ENCODE measurements around the gene ARID1B. TPM values are rescaled to one million over a fixed set of nuclear protein-coding genes. Genes with fewer than 3 reads are reported as not detected.

The ARID1B gene
- total RNA-seq, 2 donors from 2014 or later, result 74.0 to 110 TPM

- Histone ChIP-seq H3K27me3 (ENCODE audit: control insufficient read depth, insufficient read depth, low read length, poor library complexity, severe bottlenecking) (no peaks in the 10 kb centered on the region), H3K36me3 (ENCODE audit: control insufficient read depth, insufficient read depth, low read length) (peaks cover 9% of the 10 kb centered on the region), H3K4me3 (ENCODE audit: low read length) (no peak overlapping the region), H3K9me3 (ENCODE audit: control insufficient read depth, low read length) (no peaks in the 10 kb centered on the region), H3K27ac (ENCODE audit: low read depth, low read length) (no peak overlapping the region), H3K4me1 (ENCODE audit: control insufficient read depth, insufficient read depth, low read length) (peaks cover 4% of the 10 kb centered on the region), H3K9ac (ENCODE audit: extremely low read depth, low read length, poor library complexity, severe bottlenecking) (no peak overlapping the region)
- no peaks in the 10 kb centered on the region for H3K27me3 Mint-ChIP-seq (ENCODE audit: insufficient read depth)
- no peak overlapping the region for H3K4me3 Mint-ChIP-seq
- 93 to 100% methylated on average over 3 of the region's 3 CpGs for WGBS, 2 experiments (ENCODE audit: insufficient coverage in 1 of 2, insufficient read length in 1 of 2)
- peaks cover 10% of the 10 kb centered on the region for H3K4me1 Mint-ChIP-seq
- peaks cover 12% of the 10 kb centered on the region for H3K36me3 Mint-ChIP-seq (ENCODE audit: low read depth)
- H3K27ac Mint-ChIP-seq, result no peak overlapping the region
- no peak for DNase-seq
- no peaks in the 10 kb centered on the region for H3K9me3 Mint-ChIP-seq
- no peak for TF ChIP-seq CTCF (conservative IDR thresholded peaks at IDR 0.05)
Observed at GRCh38 chr6:157119502-157120027, 342.4 kb downstream of the ARID1B start.

- no peaks in the 10 kb centered on the region for H3K9me3 ChIP-seq (ENCODE audit: control insufficient read depth, low read length)
- no peak for TF ChIP-seq CTCF (conservative IDR thresholded peaks at IDR 0.05)
- peaks cover 3% of the 10 kb centered on the region for H3K36me3 ChIP-seq (ENCODE audit: control insufficient read depth, insufficient read depth, low read length)
- Mint-ChIP-seq H3K36me3 (ENCODE audit: low read depth) (peaks cover 5% of the 10 kb centered on the region), H3K4me1 (peaks cover 10% of the 10 kb centered on the region), H3K27ac (no peak overlapping the region), H3K27me3 (ENCODE audit: insufficient read depth) (no peaks in the 10 kb centered on the region), H3K4me3 (no peak overlapping the region), H3K9me3 (no peaks in the 10 kb centered on the region)
- no peak overlapping the region for H3K9ac ChIP-seq (ENCODE audit: extremely low read depth, low read length, poor library complexity, severe bottlenecking)
- DNase-seq, result no peak
- no peak overlapping the region for H3K27ac ChIP-seq (ENCODE audit: low read depth, low read length)
- 91 to 94% methylated on average over 7 to 10 of the region's 10 CpGs for WGBS, 2 experiments (ENCODE audit: insufficient coverage in 1 of 2, insufficient read length in 1 of 2)
- H3K4me3 ChIP-seq (ENCODE audit: low read length), result no peak overlapping the region
- no peaks in the 10 kb centered on the region for H3K27me3 ChIP-seq (ENCODE audit: control insufficient read depth, insufficient read depth, low read length, poor library complexity, severe bottlenecking)
- peaks cover 4% of the 10 kb centered on the region for H3K4me1 ChIP-seq (ENCODE audit: control insufficient read depth, insufficient read depth, low read length)
Observed at GRCh38 chr6:157120534-157121232, 343.5 kb downstream of the ARID1B start.

GRCh38 chr6:157121897-157122296 is 344.7 kb downstream of the ARID1B start:
- H3K4me3 Mint-ChIP-seq, result no peak overlapping the region
- Histone ChIP-seq H3K4me1 (ENCODE audit: control insufficient read depth, insufficient read depth, low read length) (no peaks in the 10 kb centered on the region), H3K4me3 (ENCODE audit: low read length) (no peak overlapping the region), H3K9me3 (ENCODE audit: control insufficient read depth, low read length) (no peaks in the 10 kb centered on the region), H3K27ac (ENCODE audit: low read depth, low read length) (no peak overlapping the region), H3K9ac (ENCODE audit: extremely low read depth, low read length, poor library complexity, severe bottlenecking) (no peak overlapping the region), H3K27me3 (ENCODE audit: control insufficient read depth, insufficient read depth, low read length, poor library complexity, severe bottlenecking) (no peaks in the 10 kb centered on the region), H3K36me3 (ENCODE audit: control insufficient read depth, insufficient read depth, low read length) (peaks cover 3% of the 10 kb centered on the region)
- peaks cover 5% of the 10 kb centered on the region for H3K36me3 Mint-ChIP-seq (ENCODE audit: low read depth)
- TF ChIP-seq CTCF (conservative IDR thresholded peaks at IDR 0.05), result no peak
- H3K27me3 Mint-ChIP-seq (ENCODE audit: insufficient read depth), result no peaks in the 10 kb centered on the region
- 91 to 98% methylated on average over 3 to 6 of the region's 6 CpGs for WGBS, 2 experiments (ENCODE audit: insufficient coverage in 1 of 2, insufficient read length in 1 of 2)
- DNase-seq, result no peak
- H3K4me1 Mint-ChIP-seq, result peaks cover 8% of the 10 kb centered on the region
- H3K27ac Mint-ChIP-seq, result no peak overlapping the region
- no peaks in the 10 kb centered on the region for H3K9me3 Mint-ChIP-seq

Measured in endodermal cell (in vitro differentiated cells).